ENCODE measurements around the gene REC8. TPM values are rescaled to one million over a fixed set of nuclear protein-coding genes. Genes with fewer than 3 reads are reported as not detected.
A peak's percentile ranks its signal among the peaks of the same experiment; 100 is the strongest.

The REC8 gene
- total and polyA plus RNA-seq, 2 of the 4 experiments (the other 2 are of a cell fraction) = 0.36 to 3.5 TPM

DNA sequence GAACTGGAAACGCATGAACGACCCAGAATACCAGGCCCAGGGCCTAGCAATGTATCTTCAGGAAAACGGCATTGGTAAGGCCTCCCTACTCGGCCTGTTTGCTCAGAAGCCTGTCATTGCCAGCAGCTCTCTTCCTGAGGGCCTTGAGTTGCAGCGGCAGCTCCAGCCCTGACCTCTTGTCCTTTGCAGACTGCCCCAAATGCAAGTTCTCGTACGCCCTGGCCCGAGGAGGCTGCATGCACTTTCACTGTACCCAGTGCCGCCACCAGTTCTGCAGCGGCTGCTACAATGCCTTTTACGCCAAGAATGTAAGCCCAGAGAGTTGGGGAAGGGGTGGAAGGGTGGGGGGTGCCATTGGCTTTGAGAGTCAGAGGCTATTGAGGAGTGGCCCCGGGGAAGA lies 14.5 kb upstream of the REC8 start:
- Histone ChIP-seq H3K56ac (ENCODE audit: extremely low read depth, insufficient read depth, low read length) (no peak overlapping the region), H3K4me3 (ENCODE audit: insufficient read depth, low read depth, low read length) (no peak overlapping the region), H3K14ac (replicated peaks; ENCODE audit: low read depth, low read length) (no peak overlapping the region), H3K9me3 (ENCODE audit: control insufficient read depth, insufficient read depth, low read length) (no peaks in the 10 kb centered on the region), H3K4me1 (ENCODE audit: control insufficient read depth, insufficient read depth, low read length) (peaks cover 7% of the 10 kb centered on the region), H2BK20ac (ENCODE audit: low read depth, low read length) (no peak overlapping the region), H3K36me3 (ENCODE audit: control insufficient read depth, insufficient read depth, low read length) (peaks cover 55% of the 10 kb centered on the region), H3K18ac (ENCODE audit: low read depth, low read length) (no peak overlapping the region), H4K8ac (ENCODE audit: low read depth in 2 of 2, low read length in 2 of 2) (no peak overlapping the region), H2BK120ac (ENCODE audit: low read depth, low read length) (no peak overlapping the region), H2AK5ac (ENCODE audit: low read depth, low read length) (no peak overlapping the region), H3K9me1 (ENCODE audit: insufficient read depth, low read length) (peaks cover 5% of the 10 kb centered on the region), H3K79me1 (ENCODE audit: low read depth in 1 of 2, low read length in 2 of 2) (peaks cover 10 to 16% of the 10 kb centered on the region in 2 experiments), H4K91ac (ENCODE audit: insufficient read depth, low read depth, low read length) (no peak overlapping the region), H3K23ac (ENCODE audit: low read depth, low read length) (no peak overlapping the region), H2AK9ac (replicated peaks; ENCODE audit: low read depth, low read length, poor library complexity) (peak overlapping the region; percentile 24), H2BK15ac (ENCODE audit: low read depth, low read length) (no peak overlapping the region), H3K9ac (ENCODE audit: low read depth, low read length) (no peak overlapping the region), H4K20me1 (ENCODE audit: insufficient read depth, low read length) (no peaks in the 10 kb centered on the region), H3K27ac (ENCODE audit: insufficient read depth, low read length) (no peak overlapping the region), H2BK5ac (ENCODE audit: low read depth, low read length, poor library complexity, severe bottlenecking) (no peak overlapping the region), H3K4me2 (ENCODE audit: low read depth, low read length) (no peak overlapping the region), H3K4ac (ENCODE audit: low read depth, low read length) (no peak overlapping the region), H3K27me3 (ENCODE audit: control insufficient read depth, insufficient read depth, low read length) (no peaks in the 10 kb centered on the region), H4K5ac (ENCODE audit: low read depth, low read length) (no peak overlapping the region), H2AFZ (replicated peaks; ENCODE audit: low read length, poor library complexity) (no peak overlapping the region)
- in situ Hi-C loops (cut with MboI; ENCODE audit: low sequenced_read_pairs) = no loop called here
- dilution Hi-C loops (cut with HindIII; ENCODE audit: low sequenced_read_pairs, unreplicated experiment) = no loop called here
- intact Hi-C loops (cut with micrococcal nuclease) = no loop called here
- ATAC-seq (ENCODE audit: low read depth) (no peak), DNase-seq (no peak)
- ChIA-PET POLR2A (ENCODE audit: unreplicated experiment) (no interaction called here), CTCF (interaction anchor here (0.6 kb wide), 1 partner anchor 1129 kb away, joined by 6 read pairs; no protein-coding TSS in a partner anchor)
- BruUV-seq (replicated peaks) = no TSS peak
- no peak for TF ChIP-seq MAZ (IDR thresholded peaks at IDR 0.05; ENCODE audit: borderline replicate concordance, low read depth, low read length)
- no peak for TF ChIP-seq POLR2A (IDR thresholded peaks at IDR 0.05; ENCODE audit: low read depth, low read length)
- no peak for TF ChIP-seq NFE2L2 (IDR thresholded peaks at IDR 0.05; ENCODE audit: low read depth, low read length)
- TF ChIP-seq BHLHE40 (IDR thresholded peaks at IDR 0.05; ENCODE audit: low read depth, low read length) = no peak
- TF ChIP-seq MAFK (IDR thresholded peaks at IDR 0.05; ENCODE audit: low read depth, low read length) = no peak
- TF ChIP-seq RFX5 (IDR thresholded peaks at IDR 0.05; ENCODE audit: low read depth, low read length) = no peak
- TF ChIP-seq CEBPB (IDR thresholded peaks at IDR 0.05; ENCODE audit: low read depth, low read length) = no peak
- TF ChIP-seq, protein P1, sequence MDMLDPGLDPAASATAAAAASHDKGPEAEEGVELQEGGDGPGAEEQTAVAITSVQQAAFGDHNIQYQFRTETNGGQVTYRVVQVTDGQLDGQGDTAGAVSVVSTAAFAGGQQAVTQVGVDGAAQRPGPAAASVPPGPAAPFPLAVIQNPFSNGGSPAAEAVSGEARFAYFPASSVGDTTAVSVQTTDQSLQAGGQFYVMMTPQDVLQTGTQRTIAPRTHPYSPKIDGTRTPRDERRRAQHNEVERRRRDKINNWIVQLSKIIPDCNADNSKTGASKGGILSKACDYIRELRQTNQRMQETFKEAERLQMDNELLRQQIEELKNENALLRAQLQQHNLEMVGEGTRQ (IDR thresholded peaks at IDR 0.05; ENCODE audit: low read depth, low read length) = no peak
- 90% methylated on average over 7 of the region's 12 CpGs; no CpG with 5 or more reads in 1 of the 2 experiments for WGBS, 2 experiments (ENCODE audit: extremely low coverage in 2 of 2, insufficient read length in 1 of 2)
